WI38 (cell line): Measurements from ENCODE around the gene LMO2.
"Not testable (repeated sequence)": the region's sequence is repeated elsewhere in the genome, so short reads cannot be mapped to it uniquely, and the experiment has no call there.

ENCODE experiments used
- H3K4me3 ChIP-seq: 2 replicates; pipeline ENCODE4 v1.5.1; 2011; ENCODE audit warnings: low read depth, mild to moderate bottlenecking, control low read depth, low read length
- TF ChIP-seq, protein P1 (sequence below): IDR thresholded peaks from 2 replicates; pipeline ENCODE4 v1.5.1; 2012; ENCODE audit warnings: low read depth, mild to moderate bottlenecking, control low read depth, low read length

LMO2 gene

DNA sequence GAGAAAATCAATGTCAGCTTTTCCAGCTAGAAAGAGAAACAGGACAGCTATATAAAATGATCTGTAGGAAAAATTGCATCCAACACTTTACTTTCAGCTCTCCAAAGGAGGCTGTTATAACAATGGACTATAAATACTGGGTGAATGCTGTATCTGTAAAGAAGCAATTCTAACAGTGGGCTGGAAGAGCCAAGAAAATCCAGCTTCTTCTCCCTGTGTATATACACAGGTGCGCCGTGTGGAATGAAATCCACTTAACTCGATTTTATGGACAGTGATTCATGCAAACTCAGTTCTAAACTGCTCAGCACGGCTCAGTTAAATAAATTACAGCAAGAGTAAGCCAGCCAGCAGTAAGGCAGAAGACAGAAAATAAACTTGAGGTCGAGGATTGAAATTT lies 32.5 kb upstream of the LMO2 start:
- no peak overlapping the region for H3K4me3 ChIP-seq
- TF ChIP-seq, protein P1, sequence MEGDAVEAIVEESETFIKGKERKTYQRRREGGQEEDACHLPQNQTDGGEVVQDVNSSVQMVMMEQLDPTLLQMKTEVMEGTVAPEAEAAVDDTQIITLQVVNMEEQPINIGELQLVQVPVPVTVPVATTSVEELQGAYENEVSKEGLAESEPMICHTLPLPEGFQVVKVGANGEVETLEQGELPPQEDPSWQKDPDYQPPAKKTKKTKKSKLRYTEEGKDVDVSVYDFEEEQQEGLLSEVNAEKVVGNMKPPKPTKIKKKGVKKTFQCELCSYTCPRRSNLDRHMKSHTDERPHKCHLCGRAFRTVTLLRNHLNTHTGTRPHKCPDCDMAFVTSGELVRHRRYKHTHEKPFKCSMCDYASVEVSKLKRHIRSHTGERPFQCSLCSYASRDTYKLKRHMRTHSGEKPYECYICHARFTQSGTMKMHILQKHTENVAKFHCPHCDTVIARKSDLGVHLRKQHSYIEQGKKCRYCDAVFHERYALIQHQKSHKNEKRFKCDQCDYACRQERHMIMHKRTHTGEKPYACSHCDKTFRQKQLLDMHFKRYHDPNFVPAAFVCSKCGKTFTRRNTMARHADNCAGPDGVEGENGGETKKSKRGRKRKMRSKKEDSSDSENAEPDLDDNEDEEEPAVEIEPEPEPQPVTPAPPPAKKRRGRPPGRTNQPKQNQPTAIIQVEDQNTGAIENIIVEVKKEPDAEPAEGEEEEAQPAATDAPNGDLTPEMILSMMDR, result no peak

DNA sequence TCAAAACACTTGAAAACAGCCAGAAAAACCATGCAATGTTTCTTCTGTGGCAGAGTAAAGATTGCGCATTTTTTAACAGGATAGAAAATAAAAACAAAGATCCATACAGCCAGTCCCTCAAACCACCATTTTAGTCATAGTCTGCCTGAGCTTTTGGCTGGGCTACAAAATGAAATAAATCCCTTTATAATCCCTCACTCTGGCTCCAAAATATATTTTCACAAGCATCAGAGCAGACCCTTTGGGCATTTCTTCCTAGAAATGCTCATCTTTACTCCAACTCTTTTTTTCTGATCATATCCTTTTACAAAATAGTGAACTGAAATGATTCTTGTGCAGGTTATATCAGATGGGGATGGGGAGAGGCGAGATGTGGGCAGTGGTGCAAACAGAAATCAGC lies 31.8 kb upstream of the LMO2 start:
- H3K4me3 ChIP-seq, result no peak overlapping the region
- TF ChIP-seq, protein P1, result no peak

DNA sequence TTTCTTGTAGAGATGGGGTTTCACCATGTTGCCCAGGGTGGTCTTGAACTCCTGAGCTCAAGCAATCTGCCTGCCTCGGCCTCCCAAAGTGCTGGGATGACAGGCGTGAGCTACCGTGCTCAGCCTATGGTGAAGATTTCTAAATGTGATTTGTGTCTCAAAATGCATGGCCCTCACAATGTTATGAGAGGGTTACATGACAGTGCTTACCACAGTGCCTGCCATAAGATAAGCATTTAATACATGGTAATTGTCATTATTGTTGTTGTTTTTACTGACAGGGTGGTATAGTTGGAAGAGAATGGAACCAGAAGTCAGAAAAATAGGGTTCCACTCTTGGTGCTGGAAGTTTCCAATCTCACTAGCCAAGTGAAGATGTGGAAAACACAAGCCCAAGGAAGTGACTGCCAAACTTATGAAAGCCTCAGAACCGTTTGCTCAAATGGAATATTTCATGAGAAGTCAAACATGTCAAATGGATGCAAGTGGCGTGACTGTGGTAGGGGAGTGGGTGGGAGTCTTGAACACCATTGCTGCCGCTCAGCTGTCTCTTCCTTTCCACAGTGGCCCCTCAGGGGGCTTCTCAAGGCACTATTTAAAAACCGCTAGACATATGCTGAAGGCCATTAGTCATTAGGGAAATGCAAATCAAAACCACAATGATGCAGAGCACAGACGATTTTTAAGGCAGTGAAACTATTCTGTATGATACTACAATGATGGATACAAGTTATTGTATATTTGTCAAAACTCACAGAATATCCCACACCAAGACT lies 29.1 kb upstream of the LMO2 start:
- TF ChIP-seq, protein P1, result no peak
- no peak overlapping the region for H3K4me3 ChIP-seq

DNA sequence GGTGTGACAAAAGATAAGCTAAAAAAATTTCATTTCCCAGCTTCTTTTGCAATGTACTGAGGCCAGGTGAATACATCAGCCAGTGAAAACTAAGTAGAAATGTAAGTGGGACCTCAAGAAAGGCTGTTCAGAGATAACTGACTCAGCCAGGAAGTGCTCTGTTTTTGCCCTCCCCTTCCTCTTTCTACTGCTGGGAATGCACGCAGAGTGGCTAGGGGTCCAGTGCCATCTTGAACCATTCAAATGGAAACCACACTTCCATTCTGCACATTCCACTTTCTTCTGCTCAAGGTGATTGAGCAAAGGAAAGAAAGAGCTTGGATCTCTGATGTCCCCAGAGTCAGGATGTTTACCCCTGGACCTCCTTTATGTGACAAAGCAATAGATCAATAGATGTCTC lies 27.8 kb upstream of the LMO2 start:
- TF ChIP-seq, protein P1, result no peak
- H3K4me3 ChIP-seq, result no peak overlapping the region

DNA sequence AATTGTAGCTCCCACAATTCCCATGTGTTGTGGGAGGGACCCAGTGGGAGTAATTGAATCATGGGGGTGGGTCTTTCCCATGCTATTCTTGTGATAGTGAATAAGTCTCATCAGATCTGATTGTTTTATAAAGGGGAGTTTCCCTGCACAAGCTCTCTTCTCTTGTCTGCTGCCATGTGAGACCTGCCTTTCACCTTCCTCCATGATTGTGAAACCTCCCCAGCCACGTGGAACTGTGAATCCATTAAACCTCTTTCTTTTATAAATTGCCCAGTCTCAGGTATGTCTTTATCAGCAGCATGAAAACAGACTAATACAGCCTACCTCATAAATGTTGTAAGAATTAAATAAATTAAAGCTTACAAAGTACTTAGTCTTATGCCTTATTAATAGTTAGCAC lies 25.5 kb upstream of the LMO2 start:
- not testable (repeated sequence) for H3K4me3 ChIP-seq

DNA sequence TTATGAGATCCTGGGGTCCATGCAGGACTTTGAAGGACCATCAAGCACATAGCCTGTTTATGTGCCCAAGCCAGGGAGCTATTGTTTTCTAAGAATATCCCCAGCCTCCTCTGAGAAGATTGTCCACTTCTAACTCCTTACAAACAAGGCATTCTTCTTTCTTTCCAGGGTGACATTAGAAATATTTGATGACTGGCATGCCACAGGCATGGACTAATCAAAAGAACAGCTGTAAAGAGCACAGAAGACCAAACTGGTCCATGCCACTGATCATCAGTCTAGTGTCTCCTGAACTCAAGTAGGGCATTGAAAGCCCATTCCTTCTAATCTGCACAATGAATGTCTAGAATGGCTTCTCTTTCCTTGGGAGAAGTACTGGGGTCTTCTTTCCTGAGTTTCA lies 24.9 kb upstream of the LMO2 start:
- H3K4me3 ChIP-seq, result no peak overlapping the region
- TF ChIP-seq, protein P1, result no peak

DNA sequence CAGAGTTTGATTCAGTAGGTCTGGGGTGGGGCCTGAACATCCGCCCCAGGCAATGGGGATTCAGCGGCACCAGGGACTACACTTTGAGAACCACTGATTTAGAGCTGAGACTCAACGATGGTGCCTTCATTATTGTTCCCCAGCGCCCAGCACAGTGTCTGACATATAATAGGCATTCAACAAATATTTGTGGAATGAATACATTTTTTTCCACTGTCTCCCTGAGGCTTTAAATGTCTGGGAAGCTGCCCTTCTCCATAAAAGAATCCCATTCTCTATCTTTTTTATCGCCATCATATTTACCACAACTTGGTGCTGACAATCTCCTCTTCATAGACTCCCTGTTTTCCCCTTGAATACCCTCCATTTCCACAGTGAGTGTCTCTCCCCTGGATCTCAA lies 23.6 kb upstream of the LMO2 start:
- TF ChIP-seq, protein P1, result no peak
- H3K4me3 ChIP-seq, result no peak overlapping the region

DNA sequence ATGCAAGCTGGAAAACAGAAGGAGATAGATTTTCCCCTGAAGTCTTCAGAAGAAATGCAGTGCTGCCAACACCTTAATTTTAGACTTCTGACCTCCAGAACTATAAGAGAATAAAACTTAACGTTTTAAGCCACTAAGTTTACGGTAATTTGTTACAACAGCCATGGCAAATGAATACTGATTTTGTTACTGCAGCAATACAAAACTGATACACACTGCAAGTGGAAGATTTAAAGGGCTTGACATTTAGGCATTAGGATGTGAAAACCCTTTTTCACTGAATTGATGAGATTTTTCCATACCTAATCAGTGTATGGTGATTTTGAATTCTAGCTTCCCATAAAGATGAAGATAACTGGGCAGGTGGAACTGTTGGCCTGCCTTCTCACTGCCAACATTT lies 22.1 kb upstream of the LMO2 start:
- no peak overlapping the region for H3K4me3 ChIP-seq
- TF ChIP-seq, protein P1, result no peak
